Neutrophil (primary cell): ENCODE measurements around the gene STX12.
A peak's percentile ranks its signal among the peaks of the same experiment; 100 is the strongest.
"Not testable (repeated sequence)": the region's sequence is repeated elsewhere in the genome, so short reads cannot be mapped to it uniquely, and the experiment has no call there.

Experiments
- H3K27ac ChIP-seq: fragments of 200-600 bp; sonication (generic); 2 replicates; pipeline ENCODE4 v1.5.1; 2016; ENCODE audit warnings: mild to moderate bottlenecking, moderate library complexity
- H3K27me3 ChIP-seq: fragments of 200-600 bp; sonication (generic); 2 replicates; pipeline ENCODE4 v1.6.0; 2016; ENCODE audit warnings: mild to moderate bottlenecking
- H3K36me3 ChIP-seq: fragments of 200-600 bp; sonication (generic); 2 replicates; pipeline ENCODE4 v1.5.1; 2017
- H3K4me1 ChIP-seq, 2 experiments: fragments of 200-600 bp in 1 of 2; sonication (generic) in 1 of 2; 1 replicate in 1 of 2; 2 replicates in 1 of 2; pipeline versions ENCODE4 v1.5.1 to v1.6.1; 2013 to 2016; ENCODE audit warnings: low read depth in 1 of 2, low read length in 1 of 2, mild to moderate bottlenecking in 1 of 2, moderate library complexity in 1 of 2; ENCODE audit not compliant: control insufficient read depth in 1 of 2, insufficient read depth in 1 of 2
- H3K4me3 ChIP-seq, 2 experiments: fragments of 200-600 bp in 1 of 2; sonication (generic) in 1 of 2; 1 replicate in 1 of 2; 2 replicates in 1 of 2; pipeline ENCODE4 v1.5.1; 2013 to 2016; ENCODE audit warnings: low read depth in 1 of 2, low read length in 1 of 2, mild to moderate bottlenecking in 1 of 2, moderate library complexity in 1 of 2
- H3K9me3 ChIP-seq: fragments of 200-600 bp; sonication (generic); 2 replicates; pipeline ENCODE4 v1.5.1; 2016
- TF ChIP-seq, protein P1 (sequence below): fragments of 200-600 bp; sonication (generic); IDR thresholded peaks from 2 replicates; pipeline ENCODE4 v1.5.1; 2016; ENCODE audit warnings: antibody characterized with exemption

The STX12 gene

DNA sequence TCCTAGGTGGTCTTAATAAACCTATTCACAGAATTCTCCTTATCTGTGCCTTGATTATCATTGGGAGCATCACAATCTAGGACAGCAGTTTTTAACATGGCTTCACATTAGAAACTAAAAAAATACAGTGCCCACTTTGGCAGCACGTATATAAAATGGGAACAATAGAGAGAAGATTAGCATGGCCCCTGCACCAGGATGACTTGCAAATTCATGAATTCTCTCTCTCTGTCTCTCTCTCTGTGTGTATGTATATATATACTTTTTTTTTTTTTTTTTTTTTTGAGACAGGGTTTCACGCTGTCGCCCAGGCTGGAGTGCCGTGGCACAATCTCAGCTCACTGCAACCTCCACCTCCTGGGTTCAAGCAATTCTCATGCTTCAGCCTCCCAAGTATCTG lies 51.4 kb downstream of the STX12 start:
- TF ChIP-seq, protein P1, sequence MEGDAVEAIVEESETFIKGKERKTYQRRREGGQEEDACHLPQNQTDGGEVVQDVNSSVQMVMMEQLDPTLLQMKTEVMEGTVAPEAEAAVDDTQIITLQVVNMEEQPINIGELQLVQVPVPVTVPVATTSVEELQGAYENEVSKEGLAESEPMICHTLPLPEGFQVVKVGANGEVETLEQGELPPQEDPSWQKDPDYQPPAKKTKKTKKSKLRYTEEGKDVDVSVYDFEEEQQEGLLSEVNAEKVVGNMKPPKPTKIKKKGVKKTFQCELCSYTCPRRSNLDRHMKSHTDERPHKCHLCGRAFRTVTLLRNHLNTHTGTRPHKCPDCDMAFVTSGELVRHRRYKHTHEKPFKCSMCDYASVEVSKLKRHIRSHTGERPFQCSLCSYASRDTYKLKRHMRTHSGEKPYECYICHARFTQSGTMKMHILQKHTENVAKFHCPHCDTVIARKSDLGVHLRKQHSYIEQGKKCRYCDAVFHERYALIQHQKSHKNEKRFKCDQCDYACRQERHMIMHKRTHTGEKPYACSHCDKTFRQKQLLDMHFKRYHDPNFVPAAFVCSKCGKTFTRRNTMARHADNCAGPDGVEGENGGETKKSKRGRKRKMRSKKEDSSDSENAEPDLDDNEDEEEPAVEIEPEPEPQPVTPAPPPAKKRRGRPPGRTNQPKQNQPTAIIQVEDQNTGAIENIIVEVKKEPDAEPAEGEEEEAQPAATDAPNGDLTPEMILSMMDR: no peak
- Histone ChIP-seq H3K27ac (no peak overlapping the region), H3K9me3 (no peaks in the 10 kb centered on the region), H3K4me1 (no peaks in the 10 kb centered on the region), H3K4me3 (no peak overlapping the region), H3K27me3 (no peaks in the 10 kb centered on the region), H3K36me3 (peaks cover 29% of the 10 kb centered on the region)

DNA sequence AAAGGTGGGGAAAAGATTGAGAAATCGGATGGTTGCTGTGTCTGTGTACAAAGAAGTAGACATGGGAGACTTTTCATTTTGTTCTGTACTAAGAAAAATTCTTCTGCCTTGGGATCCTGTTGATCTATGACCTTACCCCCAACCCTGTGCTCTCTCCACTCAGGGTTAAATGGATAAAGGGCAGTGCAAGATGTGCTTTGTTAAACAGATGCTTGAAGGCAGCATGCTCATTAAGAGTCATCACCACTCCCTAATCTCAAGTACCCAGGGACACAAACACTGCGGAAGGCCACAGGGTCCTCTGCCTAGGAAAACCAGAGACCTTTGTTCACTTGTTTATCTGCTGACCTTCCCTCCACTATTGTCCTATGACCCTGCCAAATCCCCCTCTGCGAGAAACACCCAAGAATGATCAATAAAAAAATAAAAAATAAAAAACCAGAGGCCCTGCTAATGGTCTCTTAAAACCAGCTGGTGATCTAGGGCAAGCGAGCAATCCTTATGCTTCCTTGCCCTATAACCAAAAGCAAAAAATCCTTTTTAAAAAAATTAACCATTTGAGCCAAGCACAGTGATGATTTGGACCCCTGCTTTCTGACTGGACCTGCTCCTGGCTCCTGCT lies 56.4 kb downstream of the STX12 start:
- Histone ChIP-seq H3K4me3 (peak overlapping the region in 1 of 2 experiments; percentile 91), H3K4me1 (peaks cover 7 to 19% of the 10 kb centered on the region in 2 experiments), H3K36me3 (peaks cover 10% of the 10 kb centered on the region)
- H3K9me3 ChIP-seq, H3K27ac ChIP-seq, H3K27me3 ChIP-seq: not testable (repeated sequence)

DNA sequence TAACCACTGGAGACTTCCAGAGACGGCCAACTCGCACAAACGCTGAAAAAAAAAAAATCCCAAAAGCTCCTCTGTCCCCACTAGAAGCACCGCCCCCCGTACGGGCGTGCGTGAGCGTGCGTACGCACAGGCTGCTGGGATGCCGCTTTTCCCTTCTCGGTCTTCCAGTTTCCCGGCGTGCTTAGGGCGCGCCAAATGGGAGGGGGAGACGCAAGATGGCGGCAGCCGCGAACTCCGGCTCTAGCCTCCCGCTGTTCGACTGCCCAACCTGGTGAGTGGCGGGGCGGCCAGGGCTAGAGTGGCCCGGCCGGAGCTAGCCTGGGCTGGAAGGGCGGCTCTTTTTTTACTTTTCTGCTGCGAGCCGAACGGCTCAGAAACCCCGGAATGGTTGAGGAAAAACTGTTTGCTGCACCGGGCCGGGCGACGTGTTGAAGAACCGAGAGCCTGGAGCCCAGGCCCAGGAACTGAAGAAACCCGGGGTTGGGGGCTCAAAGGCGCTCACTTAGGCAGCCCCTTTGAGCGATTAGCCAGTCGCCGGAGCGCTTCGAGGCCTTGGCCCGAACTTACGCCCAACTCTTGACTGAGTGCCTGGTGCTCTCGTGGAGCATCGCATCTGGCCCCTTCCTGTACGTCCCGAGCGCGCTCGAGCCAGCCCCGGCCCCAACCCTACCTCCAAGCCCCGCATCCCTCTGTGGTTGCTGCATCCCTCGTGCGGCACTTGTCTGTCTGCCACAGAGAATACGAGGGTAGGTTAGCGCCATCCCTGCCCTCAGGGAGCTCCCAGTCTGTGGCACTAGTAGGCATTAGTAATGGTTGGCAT lies 57.8 kb downstream of the STX12 start, which contains the start of gene PPP1R8:
Gene PPP1R8 (plus strand): TSS at position 162 of the 820 bp plus-strand sequence. CDS start 54 bp downstream, at position 216.
- Histone ChIP-seq H3K27me3 (no peaks in the 10 kb centered on the region), H3K36me3 (peaks cover 13% of the 10 kb centered on the region), H3K4me3 (peak within 1 kb of the TSS; percentile 78 to 91), H3K4me1 (peaks cover 7 to 19% of the 10 kb centered on the region in 2 experiments), H3K9me3 (no peaks in the 10 kb centered on the region), H3K27ac (peak within 1 kb of the TSS; percentile 78)
- TF ChIP-seq, protein P1: no peak

DNA sequence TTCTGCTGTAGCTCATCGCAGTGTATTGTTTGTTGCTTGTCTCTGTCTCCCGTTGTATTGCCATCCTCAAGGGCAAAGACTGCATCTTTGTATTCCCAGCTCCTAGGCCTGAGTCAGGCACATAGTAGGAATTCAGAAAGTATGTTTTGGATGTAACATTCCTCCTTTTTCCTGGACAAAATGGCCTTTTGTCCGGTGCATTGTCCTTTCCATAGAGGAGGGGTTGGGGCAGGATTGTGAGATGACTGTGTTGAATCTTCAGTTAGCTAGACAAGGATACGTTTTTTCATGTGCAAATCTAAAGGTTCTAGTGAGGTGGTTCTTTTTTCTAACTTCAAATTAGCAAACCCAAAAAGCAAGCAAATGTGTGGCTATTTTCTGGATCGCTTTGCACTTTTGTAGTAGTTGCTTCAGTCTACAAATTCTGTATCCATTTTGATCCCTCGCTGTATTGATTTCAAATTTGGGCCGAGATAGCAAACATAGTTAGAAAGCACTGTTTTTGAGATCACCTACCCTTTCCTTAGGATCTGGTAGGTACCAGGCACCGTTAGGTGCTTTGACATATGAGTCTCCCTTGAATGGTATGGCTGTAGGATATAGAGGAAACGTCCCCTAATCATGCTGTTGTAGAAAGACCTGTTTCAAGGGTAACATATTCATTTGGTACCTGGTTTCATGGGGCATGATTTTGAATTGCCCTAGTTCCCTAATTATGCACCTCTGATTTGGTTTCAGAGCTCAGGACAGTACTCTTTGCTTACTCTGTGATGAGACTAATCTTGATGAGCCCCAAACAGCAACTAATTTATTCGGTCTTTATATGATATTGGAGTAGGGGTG lies 58.8 kb downstream of the STX12 start:
- peak overlapping the region; percentile 78 for H3K27ac ChIP-seq
- H3K4me3 ChIP-seq: peak overlapping the region; percentile 78 to 91
- H3K4me1 ChIP-seq: peaks cover 7 to 19% of the 10 kb centered on the region in 2 experiments
- peaks cover 13% of the 10 kb centered on the region for H3K36me3 ChIP-seq
- TF ChIP-seq, protein P1: no peak
- H3K9me3 ChIP-seq: no peaks in the 10 kb centered on the region
- H3K27me3 ChIP-seq: no peaks in the 10 kb centered on the region

DNA sequence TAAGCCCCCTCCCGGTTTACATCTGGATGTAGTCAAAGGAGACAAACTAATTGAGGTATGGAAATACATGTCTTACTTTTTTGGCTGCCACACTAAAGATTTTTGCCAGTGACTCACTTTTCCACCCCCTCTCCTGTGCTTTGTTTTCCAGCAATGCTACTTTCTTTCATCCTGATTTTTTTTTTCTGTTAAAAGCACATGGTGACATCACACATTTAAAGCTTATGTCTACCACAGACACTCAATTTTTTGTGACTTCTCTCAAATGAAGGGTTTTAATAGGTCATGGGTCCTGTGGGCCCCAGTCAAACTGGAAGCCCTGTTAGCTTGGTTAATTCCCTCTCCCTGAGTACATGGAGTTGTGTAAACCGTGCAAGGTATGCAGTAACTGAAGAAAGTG lies 59.7 kb downstream of the STX12 start:
- Histone ChIP-seq H3K4me3 (no peak overlapping the region), H3K4me1 (peaks cover 7 to 19% of the 10 kb centered on the region in 2 experiments), H3K9me3 (no peaks in the 10 kb centered on the region), H3K36me3 (peaks cover 13% of the 10 kb centered on the region), H3K27me3 (no peaks in the 10 kb centered on the region), H3K27ac (no peak overlapping the region)
- TF ChIP-seq, protein P1: no peak
